HepG2 (cell line): ENCODE results near the gene CLEC2B. TPM values are rescaled to one million over a fixed set of nuclear protein-coding genes. Genes with fewer than 3 reads are reported as not detected.

Experiments
- ATAC-seq: fragments of 200-7000 bp; cut with Tn5 transposase; 3 replicates; pipeline ENCODE4 v1.9.1; 2020; ENCODE audit warnings: mild to moderate bottlenecking, moderate library complexity
- BruUV-seq: library from RNA; stranded (reverse); fragments of 400-500 nt; replicated peaks from 2 replicates; lab custom pipeline; 2021; lab: Mats Ljungman, UMichigan
- CTCF ChIA-PET: fragments of 300-600 bp; formaldehyde crosslinking; extraction: SDS; loops from one replicate; lab custom pipeline; 2021; ENCODE audit warnings: low total read pairs, inconsistent platforms, low intra/inter-chr PET ratio; lab: Yijun Ruan, JAX
- POLR2A ChIA-PET: fragments of 350-600 bp; sonication (Branson Sonifier 250); formaldehyde crosslinking; loops from one replicate; lab custom pipeline; 2020; ENCODE audit warnings: antibody characterized with exemption, inconsistent platforms; lab: Yijun Ruan, JAX
- DNase-seq: peaks from one replicate; pipeline ENCODE4 v3.0.0-alpha.2; 2015; ENCODE audit warnings: low spot score
- FAIRE-seq: peaks from 3 replicates; lab custom pipeline; 2011; peaks lifted over from hg19 to GRCh38; lab: Jason Lieb, UNC
- H2AFZ ChIP-seq: one replicate; pipeline ENCODE4 v1.6.1; 2011; ENCODE audit warnings: low read length, inconsistent platforms
- H3K27ac ChIP-seq: fragments of 300-600 bp; 3 replicates; pipeline ENCODE4 v1.8.0; 2011; ENCODE audit warnings: mixed run types, mild to moderate bottlenecking, mixed read lengths, low read length, inconsistent platforms; ENCODE audit not compliant: insufficient read depth; ENCODE audit errors: extremely low read length
- H3K27me3 ChIP-seq, 2 experiments: fragments of 200-600 bp in 1 of 2; 2 replicates in 1 of 2; 3 replicates in 1 of 2; pipeline versions ENCODE4 v1.6.0 to v1.8.0; 2011; ENCODE audit warnings: low read length in 2 of 2, mild to moderate bottlenecking in 2 of 2, moderate library complexity in 2 of 2, inconsistent platforms in 1 of 2; ENCODE audit not compliant: insufficient read depth in 2 of 2, control insufficient read depth in 1 of 2
- H3K36me3 ChIP-seq, 2 experiments: fragments of 200-600 bp in 1 of 2; replicated peaks in 1 of 2; 2 replicates in 1 of 2; 3 replicates in 1 of 2; pipeline versions ENCODE4 v1.5.1 to v1.8.0; 2011; ENCODE audit warnings: low read length in 2 of 2, inconsistent platforms in 1 of 2; ENCODE audit not compliant: insufficient read depth in 2 of 2, control insufficient read depth in 1 of 2
- H3K4me1 ChIP-seq: 2 replicates; pipeline ENCODE4 v1.5.1; 2012; ENCODE audit warnings: low read length, inconsistent platforms; ENCODE audit not compliant: insufficient read depth
- H3K4me2 ChIP-seq: 2 replicates; pipeline ENCODE4 v1.6.0; 2011; ENCODE audit warnings: low read depth, low read length, inconsistent platforms
- H3K4me3 ChIP-seq, 3 experiments: fragments of 200-600 bp in 1 of 3; sonication (generic), shearing (Covaris generic) in 1 of 3; replicated peaks in 1 of 3; 2 replicates each; pipeline ENCODE4 v1.5.1; 2011 to 2016; ENCODE audit warnings: low read length in 3 of 3, inconsistent platforms in 2 of 3, low read depth in 2 of 3, mild to moderate bottlenecking in 2 of 3, control low read depth in 1 of 3, mixed read lengths in 1 of 3; ENCODE audit not compliant: insufficient read depth in 1 of 3
- H3K79me2 ChIP-seq: one replicate; pipeline ENCODE4 v1.6.1; 2011; ENCODE audit warnings: low read length, inconsistent platforms; ENCODE audit not compliant: insufficient read depth
- H3K9ac ChIP-seq: 2 replicates; pipeline ENCODE4 v1.6.0; 2011; ENCODE audit warnings: mild to moderate bottlenecking, low read depth, low read length, inconsistent platforms; ENCODE audit not compliant: insufficient read depth
- H3K9me3 ChIP-seq: 2 replicates; pipeline ENCODE4 v1.5.1; 2012; ENCODE audit warnings: mild to moderate bottlenecking, low read length
- H4K20me1 ChIP-seq: 2 replicates; pipeline ENCODE4 v1.6.0; 2011; ENCODE audit warnings: inconsistent platforms, mild to moderate bottlenecking, low read length, moderate library complexity; ENCODE audit not compliant: insufficient read depth
- GATAD2A ChIP-seq: IDR thresholded peaks from 2 replicates; pipeline ENCODE4 v1.6.1; 2016
- HOXA7 ChIP-seq: sonication (generic); formaldehyde crosslinking; IDR thresholded peaks from 2 replicates; pipeline ENCODE4 v1.8.1; 2022; ENCODE audit warnings: mild to moderate bottlenecking, missing genetic modification reagents, moderate library complexity
- SIN3A ChIP-seq: IDR thresholded peaks from 2 replicates; pipeline ENCODE4 v1.6.1; 2011; ENCODE audit warnings: low read depth, mild to moderate bottlenecking, control low read depth, low read length, borderline replicate concordance
- ZNF407 ChIP-seq: sonication (generic); formaldehyde crosslinking; IDR thresholded peaks from one replicate; pipeline ENCODE4 v1.5.1; 2020; ENCODE audit warnings: mild to moderate bottlenecking, missing genetic modification reagents; ENCODE audit errors: not compliant biosample characterization
- ZNF619 ChIP-seq: sonication (generic); formaldehyde crosslinking; IDR thresholded peaks from 2 replicates; pipeline ENCODE4 v1.4.0; 2020; ENCODE audit warnings: mild to moderate bottlenecking, missing genetic modification reagents
- ZNF775 ChIP-seq: sonication (generic); formaldehyde crosslinking; IDR thresholded peaks from 2 replicates; pipeline ENCODE4 v1.4.0; 2020; ENCODE audit warnings: missing genetic modification reagents, mild to moderate bottlenecking, moderate library complexity, borderline replicate concordance
- WGBS: methylation state at CpG from one replicate; pipeline ENCODE4 v1.1.6; 2017; ENCODE audit warnings: low lambda C conversion rate; 5-methylcytosine and 5-hydroxymethylcytosine counted together
- in situ Hi-C: cut with HindIII; loops from 2 replicates; pipeline ENCODE4 v1.10.0; 2017; ENCODE audit warnings: low pct_unique_long_range_greater_than_20kb; ENCODE audit not compliant: extremely low pct_ligation_motif_present
- intact Hi-C: fragments of 100-400 bp; cut with micrococcal nuclease; formaldehyde crosslinking; loops from one replicate; pipeline ENCODE4 v1.10.0; 2022; ENCODE audit not compliant: unreplicated experiment
- polyA plus RNA-seq, 8 experiments: library from polyadenylated mRNA; depleted of rRNA in 3 of 8; stranded (reverse) in 7 of 8; unstranded in 1 of 8; fragments of >200 nt; fragmentation: Illumina TruSeq in 4 of 8; extraction: Trizol in 4 of 8; gene quantifications; 2 replicates each; pipeline versions ENCODE4 v1.2.1 to v1.2.3, GENCODE V29; 2011 to 2016; ENCODE audit warnings: low read depth in 4 of 8, missing spikeins in 1 of 8, mixed read lengths in 1 of 8; ENCODE audit not compliant: insufficient read depth in 1 of 8
- total RNA-seq, 5 experiments: library from RNA; depleted of rRNA; stranded (reverse); fragments of >200 nt; fragmentation: Illumina TruSeq; extraction: Trizol; gene quantifications; 2 replicates each; pipeline ENCODE4 v1.2.3, GENCODE V29; 2016; ENCODE audit warnings: low read depth in 1 of 5

The CLEC2B gene
- total and polyA plus RNA-seq, 2 of the 13 experiments (the other 11 are each of a cell fraction or from before 2014, with no cell fraction given) = not detected

GRCh38 chr12:9899209-9899608 is 30.1 kb upstream of the CLEC2B start:
- intact Hi-C loops (no loop called here), in situ Hi-C loops (no loop called here)
- H3K9me3 ChIP-seq = peaks cover 8% of the 10 kb centered on the region; the same call in 1 of the 2 replicates
- ChIA-PET POLR2A (no interaction called here), CTCF (no interaction called here)
- no peak for TF ChIP-seq SIN3A
- TF ChIP-seq ZNF775 (CRISPR knock-in tag) = no peak
- TF ChIP-seq ZNF619 (CRISPR knock-in tag) = no peak
- no peak for TF ChIP-seq GATAD2A
- TF ChIP-seq ZNF407 (CRISPR knock-in tag) = no peak
- TF ChIP-seq HOXA7 (CRISPR knock-in tag) = no peak
- WGBS = 29% methylated on average over 2 of the region's 2 CpGs
- H4K20me1 ChIP-seq = no peaks in the 10 kb centered on the region
- no peak for ATAC-seq
- no peak for DNase-seq
- no peak overlapping the region for H3K4me2 ChIP-seq
- no peak overlapping the region for H2AFZ ChIP-seq
- no TSS peak for BruUV-seq
- no peak overlapping the region for H3K9ac ChIP-seq
- no peak overlapping the region for H3K27ac ChIP-seq
- H3K36me3 ChIP-seq = no peaks in the 10 kb centered on the region
- H3K79me2 ChIP-seq = no peaks in the 10 kb centered on the region
- H3K4me1 ChIP-seq = no peaks in the 10 kb centered on the region
- no peak for FAIRE-seq
- no peaks in the 10 kb centered on the region for H3K27me3 ChIP-seq
- H3K4me3 ChIP-seq = no peak overlapping the region
